ENCODE results near the gene TMEM108. TPM values are rescaled to one million over a fixed set of nuclear protein-coding genes. Genes with fewer than 3 reads are reported as not detected.

Gene TMEM108
- total RNA-seq, 5 donors from 2014 or later (not counting 1 experiment from before 2014, with no cell fraction given): 0.96 TPM; not detected in 4

- no peaks in the 10 kb centered on the region for H3K9me3 Mint-ChIP-seq
- Histone ChIP-seq H3K4me1 (ENCODE audit: control insufficient read depth in 1 of 2, extremely low read depth in 1 of 2, insufficient read depth in 2 of 2, low read length in 2 of 2) (no peaks in the 10 kb centered on the region), H3K27ac (ENCODE audit: low read length) (no peak overlapping the region), H3K36me3 (ENCODE audit: control insufficient read depth in 2 of 2, extremely low read depth in 1 of 2, insufficient read depth in 1 of 2, low read length in 1 of 2) (no peaks in the 10 kb centered on the region), H3K4me3 (ENCODE audit: control insufficient read depth in 1 of 2, extremely low read depth in 1 of 2, low read length in 1 of 2) (no peak overlapping the region), H3K27me3 (replicated peaks in 1 of 2; ENCODE audit: control insufficient read depth in 2 of 2, extremely low read depth in 1 of 2, insufficient read depth in 2 of 2, low read length in 1 of 2) (peaks cover 0 to 9% of the 10 kb centered on the region in 2 experiments), H3K9me3 (no peaks in the 10 kb centered on the region)
- H3K4me3 Mint-ChIP-seq: no peak overlapping the region
- H3K4me1 Mint-ChIP-seq: no peaks in the 10 kb centered on the region
- ChIA-PET CTCF (no interaction called here), POLR2A (no interaction called here)
- H3K36me3 Mint-ChIP-seq: no peaks in the 10 kb centered on the region
- peaks cover 0 to 3% of the 10 kb centered on the region in 2 donors for H3K27me3 Mint-ChIP-seq
- no peak for ATAC-seq (replicated peaks in 1 of 4)
- no peak overlapping the region for H3K27ac Mint-ChIP-seq
- DNase-seq: no peak
These were observed 348.7 kb downstream of the TMEM108 start for GRCh38 chr3:133386876-133387275.

DNA sequence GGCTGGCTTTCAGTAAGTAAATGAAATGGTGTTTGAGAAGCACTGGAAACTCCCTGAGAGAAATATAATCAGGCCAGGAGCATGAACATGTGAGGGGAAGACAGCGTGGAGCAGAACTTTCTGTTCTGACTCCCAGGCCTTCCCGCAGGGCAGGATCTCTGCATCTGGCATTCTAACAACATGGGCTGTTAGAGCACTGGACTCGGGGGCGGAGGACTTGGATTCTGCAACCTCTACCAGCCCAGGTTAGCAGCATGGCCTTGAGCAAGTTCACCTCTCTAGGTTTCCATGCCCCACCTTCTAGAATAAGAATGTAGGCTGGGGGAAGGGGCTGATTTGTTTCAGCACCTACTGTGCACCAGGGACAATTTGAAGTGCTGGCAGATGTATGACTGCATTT, 349.1 kb downstream of the TMEM108 start:
- Mint-ChIP-seq H3K4me1 (no peaks in the 10 kb centered on the region), H3K36me3 (no peaks in the 10 kb centered on the region), H3K27ac (no peak overlapping the region), H3K4me3 (no peak overlapping the region), H3K9me3 (no peaks in the 10 kb centered on the region), H3K27me3 (peaks cover 0 to 2% of the 10 kb centered on the region in 2 donors)
- ATAC-seq (replicated peaks in 1 of 4) (no peak), DNase-seq (no peak)
- H3K9me3 ChIP-seq: no peaks in the 10 kb centered on the region
- ChIA-PET POLR2A (no interaction called here), CTCF (no interaction called here)
- peaks cover 0 to 9% of the 10 kb centered on the region in 2 experiments for H3K27me3 ChIP-seq (replicated peaks in 1 of 2; ENCODE audit: control insufficient read depth in 2 of 2, extremely low read depth in 1 of 2, insufficient read depth in 2 of 2, low read length in 1 of 2)
- no peak overlapping the region for H3K4me3 ChIP-seq (ENCODE audit: control insufficient read depth in 1 of 2, extremely low read depth in 1 of 2, low read length in 1 of 2)
- no peaks in the 10 kb centered on the region for H3K4me1 ChIP-seq (ENCODE audit: control insufficient read depth in 1 of 2, extremely low read depth in 1 of 2, insufficient read depth in 2 of 2, low read length in 2 of 2)
- no peak overlapping the region for H3K27ac ChIP-seq (ENCODE audit: low read length)
- H3K36me3 ChIP-seq (ENCODE audit: control insufficient read depth in 2 of 2, extremely low read depth in 1 of 2, insufficient read depth in 1 of 2, low read length in 1 of 2): no peaks in the 10 kb centered on the region
- WGBS (ENCODE audit: insufficient coverage): 100% methylated on average over 1 of the region's 4 CpGs

DNA sequence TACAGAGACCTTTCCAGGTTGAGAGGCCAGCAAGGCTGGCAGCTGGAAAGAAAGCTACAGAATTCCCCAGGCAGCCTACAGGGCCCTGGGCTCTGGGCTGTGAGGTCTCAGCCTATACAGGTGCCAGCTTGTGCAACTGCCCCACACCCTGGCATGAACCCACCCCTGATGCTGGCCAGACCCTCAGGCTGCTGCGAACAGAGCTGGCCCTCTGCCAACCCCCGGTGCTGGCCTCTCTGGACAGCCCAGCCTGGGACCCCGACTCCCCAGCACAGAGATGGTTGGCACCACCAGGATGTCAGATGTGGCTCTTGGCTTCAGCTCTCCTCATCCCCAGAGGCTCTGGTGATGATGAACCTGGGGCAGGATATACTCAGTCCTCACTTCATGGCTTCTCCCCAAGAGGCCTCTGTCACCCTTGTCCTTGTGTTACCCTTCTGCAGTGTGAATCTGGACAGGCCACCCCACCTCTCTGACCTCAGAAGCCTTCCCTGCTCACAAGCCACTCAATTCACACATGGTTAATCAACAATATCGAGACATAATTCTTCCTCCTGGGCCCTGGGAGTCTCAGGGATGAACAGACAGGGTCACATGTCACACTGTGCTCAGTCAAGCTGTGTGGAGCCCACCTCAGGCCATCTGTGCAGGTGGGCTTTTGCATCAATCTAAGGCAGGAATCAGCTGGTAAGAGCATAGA, 350.7 kb downstream of the TMEM108 start:
- H3K4me1 Mint-ChIP-seq: peaks cover 0 to 5% (median 0%) of the 10 kb centered on the region in 3 donors
- peaks cover 0 to 2% of the 10 kb centered on the region in 2 donors for H3K27me3 Mint-ChIP-seq
- ChIA-PET CTCF (interaction anchor here (0.5 to 0.6 kb wide), 2 partner anchors 33 to 61 kb away, joined by 4 to 12 read pairs; no protein-coding TSS in a partner anchor), POLR2A (interaction anchor here in 1 of 2 donors (0.6 kb wide), 2 partner anchors 20 to 87 kb away, joined by 4 to 7 read pairs; no protein-coding TSS in a partner anchor)
- no peaks in the 10 kb centered on the region for H3K36me3 Mint-ChIP-seq
- ATAC-seq (replicated peaks in 1 of 4) (no peak), DNase-seq (no peak)
- Histone ChIP-seq H3K27me3 (replicated peaks in 1 of 2; ENCODE audit: control insufficient read depth in 2 of 2, extremely low read depth in 1 of 2, insufficient read depth in 2 of 2, low read length in 1 of 2) (peaks cover 0 to 6% of the 10 kb centered on the region in 2 experiments), H3K36me3 (ENCODE audit: control insufficient read depth in 2 of 2, extremely low read depth in 1 of 2, insufficient read depth in 1 of 2, low read length in 1 of 2) (no peaks in the 10 kb centered on the region), H3K27ac (ENCODE audit: low read length) (no peak overlapping the region), H3K4me1 (ENCODE audit: control insufficient read depth in 1 of 2, extremely low read depth in 1 of 2, insufficient read depth in 2 of 2, low read length in 2 of 2) (no peaks in the 10 kb centered on the region), H3K4me3 (ENCODE audit: control insufficient read depth in 1 of 2, extremely low read depth in 1 of 2, low read length in 1 of 2) (no peak overlapping the region), H3K9me3 (no peaks in the 10 kb centered on the region)
- no peaks in the 10 kb centered on the region for H3K9me3 Mint-ChIP-seq
- 92% methylated on average over 4 of the region's 4 CpGs for WGBS (ENCODE audit: insufficient coverage)
- no peak overlapping the region for H3K27ac Mint-ChIP-seq
- no peak overlapping the region for H3K4me3 Mint-ChIP-seq

DNA sequence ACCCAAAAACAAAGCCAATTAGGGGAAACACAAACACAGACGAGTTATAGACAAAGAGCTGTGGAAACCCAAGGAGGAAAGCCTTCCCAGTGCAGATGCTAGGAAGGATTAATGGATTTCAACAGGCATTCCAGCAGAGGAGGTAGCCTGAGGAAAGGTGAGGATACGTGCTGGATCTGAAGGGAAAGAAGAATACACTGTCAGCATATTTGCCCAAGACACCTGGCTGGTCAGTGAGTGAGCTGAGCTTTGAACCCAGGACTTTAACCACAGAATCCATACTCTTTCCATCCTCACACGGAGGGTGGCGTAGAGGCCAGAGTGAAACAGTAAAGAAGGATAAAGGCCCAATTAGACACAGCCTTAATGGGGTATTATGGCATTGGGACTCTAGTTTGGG, 352.5 kb downstream of the TMEM108 start:
- Histone ChIP-seq H3K4me1 (ENCODE audit: control insufficient read depth in 1 of 2, extremely low read depth in 1 of 2, insufficient read depth in 2 of 2, low read length in 2 of 2) (no peaks in the 10 kb centered on the region), H3K36me3 (ENCODE audit: control insufficient read depth in 2 of 2, extremely low read depth in 1 of 2, insufficient read depth in 1 of 2, low read length in 1 of 2) (no peaks in the 10 kb centered on the region), H3K9me3 (no peaks in the 10 kb centered on the region), H3K27me3 (replicated peaks in 1 of 2; ENCODE audit: control insufficient read depth in 2 of 2, extremely low read depth in 1 of 2, insufficient read depth in 2 of 2, low read length in 1 of 2) (peaks cover 0 to 2% of the 10 kb centered on the region in 2 experiments), H3K27ac (ENCODE audit: low read length) (no peak overlapping the region), H3K4me3 (ENCODE audit: control insufficient read depth in 1 of 2, extremely low read depth in 1 of 2, low read length in 1 of 2) (no peak overlapping the region)
- Mint-ChIP-seq H3K4me1 (peaks cover 3 to 14% (median 4%) of the 10 kb centered on the region in 3 donors), H3K27me3 (peaks cover 0 to 1% of the 10 kb centered on the region in 2 donors), H3K27ac (no peak overlapping the region), H3K9me3 (peaks cover 0 to 4% (median 0%) of the 10 kb centered on the region in 3 donors), H3K4me3 (no peak overlapping the region), H3K36me3 (no peaks in the 10 kb centered on the region)
- WGBS (ENCODE audit: insufficient coverage): no CpG with 5 or more reads among the region's 4 CpGs
- ChIA-PET CTCF (interaction anchor here in 1 of 2 donors (0.5 to 0.9 kb wide), 2 partner anchors 15 to 612 kb away, joined by 3 read pairs; no protein-coding TSS in a partner anchor), POLR2A (no interaction called here)
- ATAC-seq (replicated peaks in 1 of 4): no peak
- DNase-seq: no peak

DNA sequence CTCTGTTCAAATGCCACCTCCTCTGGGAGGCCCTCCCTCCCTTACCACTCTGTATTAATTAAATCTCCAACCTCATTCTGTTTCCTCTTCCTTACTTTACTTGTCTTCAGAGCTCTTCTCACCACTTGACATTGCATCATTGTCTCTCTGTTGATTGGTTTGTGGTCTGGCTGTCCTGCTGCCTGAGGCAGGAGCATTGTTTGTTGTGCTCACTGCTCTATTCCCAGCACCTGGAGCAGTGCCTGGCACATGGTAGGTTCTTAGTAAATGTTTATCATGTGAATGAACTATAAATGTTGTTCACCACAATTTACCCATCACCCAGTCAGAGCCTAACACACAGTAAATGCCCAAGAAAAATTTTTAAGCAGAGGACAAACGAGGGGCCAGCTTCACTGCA, 355.0 kb downstream of the TMEM108 start:
- H3K27me3 ChIP-seq (replicated peaks in 1 of 2; ENCODE audit: control insufficient read depth in 2 of 2, extremely low read depth in 1 of 2, insufficient read depth in 2 of 2, low read length in 1 of 2): peaks cover 0 to 4% of the 10 kb centered on the region in 2 experiments
- H3K36me3 ChIP-seq (ENCODE audit: control insufficient read depth in 2 of 2, extremely low read depth in 1 of 2, insufficient read depth in 1 of 2, low read length in 1 of 2): no peaks in the 10 kb centered on the region
- H3K4me1 ChIP-seq (ENCODE audit: control insufficient read depth in 1 of 2, extremely low read depth in 1 of 2, insufficient read depth in 2 of 2, low read length in 2 of 2): no peaks in the 10 kb centered on the region
- DNase-seq (no peak), ATAC-seq (replicated peaks in 1 of 4) (no peak)
- Mint-ChIP-seq H3K27ac (no peak overlapping the region), H3K4me1 (peaks cover 3 to 15% (median 4%) of the 10 kb centered on the region in 3 donors), H3K36me3 (no peaks in the 10 kb centered on the region), H3K9me3 (peaks cover 0 to 4% (median 0%) of the 10 kb centered on the region in 3 donors), H3K27me3 (peaks cover 0 to 2% of the 10 kb centered on the region in 2 donors), H3K4me3 (no peak overlapping the region)
- H3K9me3 ChIP-seq: no peaks in the 10 kb centered on the region
- H3K4me3 ChIP-seq (ENCODE audit: control insufficient read depth in 1 of 2, extremely low read depth in 1 of 2, low read length in 1 of 2): no peak overlapping the region
- H3K27ac ChIP-seq (ENCODE audit: low read length): no peak overlapping the region
- 80% methylated on average over 1 of the region's 1 CpG for WGBS (ENCODE audit: insufficient coverage)
- ChIA-PET CTCF (no interaction called here), POLR2A (no interaction called here)

DNA sequence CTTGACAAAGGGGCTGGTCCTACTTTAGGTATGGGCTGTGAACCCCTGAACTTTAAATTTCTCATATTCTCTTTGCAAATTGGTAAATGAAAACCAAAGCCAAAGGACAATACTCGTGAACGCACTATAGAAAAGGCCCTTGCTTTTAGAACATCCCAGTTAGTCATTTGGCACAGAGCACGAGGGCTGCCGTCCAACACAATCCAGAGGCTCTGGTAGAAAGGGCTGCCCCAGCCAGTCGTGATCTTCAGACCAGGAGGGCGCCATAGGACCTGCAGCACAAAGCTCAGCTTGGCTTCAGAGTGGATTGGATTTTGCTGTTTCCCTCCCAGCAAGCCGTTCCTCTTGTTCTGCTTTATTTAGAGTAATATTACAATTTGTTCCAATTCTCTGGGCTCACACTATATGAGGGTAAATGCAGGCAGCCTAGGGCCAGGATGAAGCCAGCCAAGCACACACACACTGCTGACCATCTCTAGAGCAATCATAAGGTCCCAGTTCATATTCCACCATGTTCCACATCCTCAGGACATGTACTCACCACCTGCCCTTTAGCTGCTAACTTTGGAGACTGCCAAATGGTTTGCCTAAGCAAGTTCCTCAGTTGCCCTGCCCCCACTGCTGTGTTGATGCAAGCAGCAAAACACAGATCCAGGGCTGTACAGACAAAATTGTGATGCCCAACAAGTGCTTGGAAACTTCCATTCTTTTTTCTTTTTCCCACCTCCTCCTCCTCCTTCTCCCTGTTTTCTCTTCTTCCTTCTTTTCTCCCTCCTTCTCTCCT, 355.7 kb downstream of the TMEM108 start:
- Histone ChIP-seq H3K27ac (ENCODE audit: low read length) (no peak overlapping the region), H3K9me3 (no peaks in the 10 kb centered on the region), H3K4me3 (ENCODE audit: control insufficient read depth in 1 of 2, extremely low read depth in 1 of 2, low read length in 1 of 2) (no peak overlapping the region), H3K36me3 (ENCODE audit: control insufficient read depth in 2 of 2, extremely low read depth in 1 of 2, insufficient read depth in 1 of 2, low read length in 1 of 2) (no peaks in the 10 kb centered on the region), H3K4me1 (ENCODE audit: control insufficient read depth in 1 of 2, extremely low read depth in 1 of 2, insufficient read depth in 2 of 2, low read length in 2 of 2) (no peaks in the 10 kb centered on the region), H3K27me3 (replicated peaks in 1 of 2; ENCODE audit: control insufficient read depth in 2 of 2, extremely low read depth in 1 of 2, insufficient read depth in 2 of 2, low read length in 1 of 2) (peaks cover 0 to 2% of the 10 kb centered on the region in 2 experiments)
- WGBS (ENCODE audit: insufficient coverage): 100% methylated on average over 2 of the region's 7 CpGs
- Mint-ChIP-seq H3K27me3 (peaks cover 0 to 3% of the 10 kb centered on the region in 2 donors), H3K36me3 (no peaks in the 10 kb centered on the region), H3K9me3 (peaks cover 0 to 4% (median 0%) of the 10 kb centered on the region in 3 donors), H3K27ac (no peak overlapping the region), H3K4me3 (no peak overlapping the region), H3K4me1 (peaks cover 3 to 15% (median 4%) of the 10 kb centered on the region in 3 donors)
- CTCF ChIA-PET: no interaction called here
- POLR2A ChIA-PET: interaction anchor here in 1 of 2 donors (0.6 kb wide), 1 partner anchor 39 kb away, joined by 3 read pairs; no protein-coding TSS in a partner anchor
- DNase-seq: no peak
- ATAC-seq (replicated peaks in 1 of 4): no peak
